Measurements from ENCODE around the gene STAP2.
"Not testable (repeated sequence)": the region's sequence is repeated elsewhere in the genome, so short reads cannot be mapped to it uniquely, and the experiment has no call there.

Gene STAP2

GRCh38 chr19:4297901-4298809 is 40.5 kb downstream of the STAP2 start:
- DNase-seq: peak; percentile 39

- DNase-seq: no peak
Measured at GRCh38 chr19:4295972-4296771, 42.5 kb downstream of the STAP2 start.

GRCh38 chr19:4294389-4294788 is 44.2 kb downstream of the STAP2 start:
- DNase-seq: no peak

- DNase-seq: no peak
Measured at GRCh38 chr19:4292515-4292914, 46.1 kb downstream of the STAP2 start.

GRCh38 chr19:4291184-4291732 is 47.4 kb downstream of the STAP2 start:
- no peak for DNase-seq

- no peak for DNase-seq
Measured at GRCh38 chr19:4288091-4288777, 50.4 kb downstream of the STAP2 start.

GRCh38 chr19:4286141-4286540 is 52.5 kb downstream of the STAP2 start:
- DNase-seq: not testable (repeated sequence)

- no peak for DNase-seq
Measured at GRCh38 chr19:4284974-4285373, 53.7 kb downstream of the STAP2 start.

- DNase-seq: no peak
Measured at GRCh38 chr19:4284176-4284958, 54.3 kb downstream of the STAP2 start.

- DNase-seq: no peak
Measured at GRCh38 chr19:4279530-4280422, 58.9 kb downstream of the STAP2 start.

- no peak for DNase-seq
Measured at GRCh38 chr19:4279267-4279529, 59.4 kb downstream of the STAP2 start.

- DNase-seq: no peak
Measured at GRCh38 chr19:4278419-4279266, 60.0 kb downstream of the STAP2 start, which contains the start of gene SHD. Gene SHD, plus strand, starts transcription at chr19:4279266. Its CDS starts 798 bp downstream, at chr19:4280064.

- DNase-seq: no peak
Measured at GRCh38 chr19:4278010-4278409, 60.6 kb downstream of the STAP2 start.

GRCh38 chr19:4277191-4277696 is 61.4 kb downstream of the STAP2 start:
- no peak for DNase-seq

GRCh38 chr19:4274321-4274686 is 64.3 kb downstream of the STAP2 start:
- DNase-seq: not testable (repeated sequence)
